Lower lobe of right lung (tissue), 2 donors: ENCODE measurements around the gene STK11IP. TPM values are rescaled to one million over a fixed set of nuclear protein-coding genes. Genes with fewer than 3 reads are reported as not detected.

ENCODE experiments used
- ATAC-seq, 2 donors: fragments of 200-7000 bp; cut with Tn5 transposase; one replicate each; pipeline ENCODE4 v1.9.1; 2020 to 2022; ENCODE audit warnings: mild to moderate bottlenecking in 2 of 2, moderate library complexity in 2 of 2
- DNase-seq: peaks from one replicate; pipeline ENCODE4 v3.0.0-alpha.2; 2020
- H3K27ac ChIP-seq: fragments of 200-600 bp; one replicate; pipeline ENCODE4 v1.8.0; 2022
- H3K27me3 ChIP-seq: fragments of 200-600 bp; one replicate; pipeline ENCODE4 v1.8.0; 2022; ENCODE audit warnings: low read depth
- H3K36me3 ChIP-seq: fragments of 200-600 bp; one replicate; pipeline ENCODE4 v1.8.0; 2022; ENCODE audit warnings: mild to moderate bottlenecking
- H3K4me1 ChIP-seq: fragments of 200-600 bp; one replicate; pipeline ENCODE4 v1.8.0; 2022
- H3K4me3 ChIP-seq: fragments of 200-600 bp; one replicate; pipeline ENCODE4 v1.8.0; 2022; ENCODE audit warnings: mild to moderate bottlenecking
- H3K9me3 ChIP-seq: fragments of 200-600 bp; one replicate; pipeline ENCODE4 v1.8.0; 2022
- CTCF ChIP-seq: fragments of 200-600 bp; IDR thresholded peaks from one replicate; pipeline ENCODE4 v1.8.0; 2022; ENCODE audit warnings: antibody characterized with exemption, mild to moderate bottlenecking
- intact Hi-C: fragments of 100-400 bp; cut with DNase I; formaldehyde crosslinking; loops from one replicate; pipeline ENCODE4 v1.11.0; 2022
- total RNA-seq: library from RNA; stranded (reverse); fragmentation: NEBNext Ultra II Directional; extraction: Animal tissue kit (Norgen Biotek cat#: 25700); gene quantifications from one replicate; pipeline ENCODE4 v1.2.1, GENCODE V29; 2021
- donor health status: DM: no; HTN: yes; CAD: no; lungs with severe emphysema.

The STK11IP gene
- total RNA-seq, 1 donor from 2014 or later = 31.8 TPM

GRCh38 chr2:219636144-219636915, 38.7 kb downstream of the STK11IP start:
- H3K4me3 ChIP-seq = no peak overlapping the region
- intact Hi-C loops = no loop called here
- no peaks in the 10 kb centered on the region for H3K4me1 ChIP-seq
- no peaks in the 10 kb centered on the region for H3K36me3 ChIP-seq
- H3K27me3 ChIP-seq = peaks cover 3% of the 10 kb centered on the region
- no peak overlapping the region for H3K27ac ChIP-seq
- no peaks in the 10 kb centered on the region for H3K9me3 ChIP-seq
- DNase-seq (peak; percentile 45), ATAC-seq (no peak)
- no peak for TF ChIP-seq CTCF

DNA sequence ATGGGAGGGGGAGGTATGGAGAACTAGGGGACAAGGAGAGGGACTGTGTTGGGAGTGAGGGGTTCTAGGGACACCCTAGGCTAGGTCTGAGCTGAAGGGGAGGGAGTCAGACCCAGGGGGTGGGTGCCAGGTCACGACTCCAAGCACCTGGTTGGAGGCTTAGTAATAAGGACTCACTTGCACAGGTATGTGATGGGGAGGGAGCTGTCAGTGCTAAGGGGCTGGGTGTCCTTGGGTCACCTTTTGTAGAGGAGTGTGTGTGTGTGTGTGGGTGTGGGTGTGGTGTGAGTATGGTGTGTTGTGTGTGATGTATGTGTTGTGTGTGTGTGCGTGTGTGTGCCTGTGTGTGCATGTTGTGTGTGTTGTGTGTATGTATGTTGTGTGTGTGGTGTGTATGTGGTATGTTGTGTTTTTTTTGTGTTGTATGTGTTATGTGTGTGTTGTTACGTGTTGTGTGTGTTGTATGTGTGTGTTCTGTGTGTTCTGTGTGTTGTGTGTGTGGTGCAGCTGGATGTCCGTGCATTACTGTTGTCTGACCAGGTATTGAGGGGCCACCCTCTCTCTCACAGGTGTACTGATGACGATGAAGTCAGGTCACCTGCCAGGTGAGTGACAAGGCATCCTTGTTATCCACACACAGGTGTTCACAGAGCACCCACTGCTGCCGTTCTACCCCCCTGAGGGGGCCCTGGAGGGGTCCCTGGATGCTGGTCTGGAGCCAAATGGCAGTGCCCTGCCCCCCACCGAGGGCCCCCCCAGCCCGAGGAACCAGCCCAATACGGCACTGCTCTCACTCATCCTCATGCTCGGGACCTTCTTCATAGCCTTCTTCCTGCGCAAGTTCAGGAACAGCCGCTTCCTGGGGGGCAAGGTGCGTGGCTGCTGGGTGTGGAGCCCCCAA, 39.5 kb downstream of the STK11IP start:
- H3K27me3 ChIP-seq = peaks cover 3% of the 10 kb centered on the region
- H3K4me1 ChIP-seq = peaks cover 4% of the 10 kb centered on the region
- no peak for ATAC-seq
- H3K4me3 ChIP-seq = no peak overlapping the region
- TF ChIP-seq CTCF = no peak
- H3K9me3 ChIP-seq = no peaks in the 10 kb centered on the region
- no peaks in the 10 kb centered on the region for H3K36me3 ChIP-seq
- H3K27ac ChIP-seq = no peak overlapping the region
- intact Hi-C loops = no loop called here
- no peak for DNase-seq

GRCh38 chr2:219637842-219638185, 40.2 kb downstream of the STK11IP start:
- no peak for TF ChIP-seq CTCF
- no peak for DNase-seq
- intact Hi-C loops = no loop called here
- peaks cover 10% of the 10 kb centered on the region for H3K4me1 ChIP-seq
- H3K9me3 ChIP-seq = no peaks in the 10 kb centered on the region
- no peaks in the 10 kb centered on the region for H3K36me3 ChIP-seq
- peaks cover 3% of the 10 kb centered on the region for H3K27me3 ChIP-seq
- ATAC-seq = no peak
- H3K27ac ChIP-seq = no peak overlapping the region
- no peak overlapping the region for H3K4me3 ChIP-seq

DNA sequence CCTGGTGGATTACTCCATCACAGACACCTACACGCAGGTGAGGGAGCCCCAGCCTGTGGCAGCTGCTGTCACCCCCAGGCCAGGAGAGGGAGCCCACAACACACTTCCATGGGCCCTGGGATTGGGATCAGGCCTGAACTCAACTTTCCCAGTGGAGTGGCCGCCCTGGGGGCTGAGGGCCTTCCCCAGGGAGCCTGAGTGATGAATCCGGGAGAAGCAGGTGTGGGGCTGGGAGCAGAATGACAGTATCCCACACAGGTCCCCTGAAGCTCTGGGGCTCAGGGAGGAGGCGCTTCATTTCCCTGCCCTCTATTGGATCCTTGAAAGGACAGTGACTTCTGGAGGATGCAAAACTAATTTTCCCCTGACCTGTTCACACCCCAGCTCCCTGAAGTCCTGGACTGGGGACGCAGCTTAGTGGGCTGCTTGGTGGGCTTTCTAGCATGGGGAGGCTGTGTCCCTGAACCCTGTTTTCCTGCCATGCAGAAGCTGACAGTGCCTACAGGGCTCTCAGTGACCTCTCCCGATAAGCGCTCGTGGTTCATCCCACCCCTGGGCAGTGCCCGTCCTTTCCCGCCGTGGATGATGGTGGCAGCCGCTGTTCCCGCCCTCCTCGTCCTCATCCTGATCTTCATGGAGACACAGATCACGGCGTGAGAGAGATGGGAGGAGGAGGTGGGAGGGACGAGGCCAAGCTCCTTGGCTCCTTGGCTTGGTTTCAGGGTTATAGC, 40.7 kb downstream of the STK11IP start:
- Histone ChIP-seq H3K9me3 (no peaks in the 10 kb centered on the region), H3K36me3 (no peaks in the 10 kb centered on the region), H3K27ac (no peak overlapping the region), H3K27me3 (peaks cover 3% of the 10 kb centered on the region), H3K4me3 (no peak overlapping the region), H3K4me1 (peaks cover 10% of the 10 kb centered on the region)
- ATAC-seq (no peak), DNase-seq (no peak)
- intact Hi-C loops = no loop called here
- TF ChIP-seq CTCF = no peak

DNA sequence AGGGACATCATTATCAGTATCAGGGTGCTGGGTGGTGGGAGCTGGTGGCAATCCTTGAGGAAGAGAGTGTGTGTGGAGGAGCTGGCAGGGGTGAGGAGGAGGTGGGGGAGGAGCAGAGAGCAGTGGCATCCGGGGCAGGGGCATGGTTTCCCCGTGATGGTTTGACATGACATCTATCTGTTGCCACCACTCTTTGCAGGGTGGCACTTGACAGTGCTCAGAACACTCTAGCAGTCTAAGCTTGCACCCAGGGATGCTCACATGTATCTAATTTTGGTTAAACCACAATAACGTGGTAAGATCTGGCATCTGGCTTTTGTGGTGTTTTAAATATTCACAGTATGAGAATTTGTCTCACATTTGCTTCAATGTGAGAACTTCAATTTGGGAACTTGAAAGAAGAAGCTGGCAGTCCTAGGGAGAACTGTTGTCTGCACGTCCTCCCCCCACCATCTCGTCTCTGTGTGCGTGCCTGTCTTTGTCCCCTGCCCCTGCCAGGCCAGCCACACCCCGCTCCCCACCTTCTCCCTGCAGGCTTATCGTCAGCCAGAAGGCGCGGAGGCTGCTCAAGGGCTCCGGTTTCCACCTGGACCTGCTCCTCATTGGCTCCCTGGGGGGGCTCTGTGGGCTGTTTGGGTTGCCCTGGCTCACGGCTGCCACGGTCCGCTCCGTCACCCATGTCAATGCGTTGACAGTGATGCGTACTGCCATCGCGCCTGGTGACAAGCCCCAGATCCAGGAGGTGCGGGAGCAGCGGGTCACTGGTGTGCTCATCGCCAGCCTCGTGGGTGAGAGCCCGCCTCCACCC, 41.5 kb downstream of the STK11IP start:
- intact Hi-C loops = no loop called here
- Histone ChIP-seq H3K27me3 (peaks cover 3% of the 10 kb centered on the region), H3K36me3 (no peaks in the 10 kb centered on the region), H3K4me3 (no peak overlapping the region), H3K4me1 (peaks cover 10% of the 10 kb centered on the region), H3K9me3 (no peaks in the 10 kb centered on the region), H3K27ac (no peak overlapping the region)
- no peak for TF ChIP-seq CTCF
- no peak for ATAC-seq
- DNase-seq = peak; percentile 39
